HepG2 (cell line): ENCODE results near the gene AHNAK. TPM values are rescaled to one million over a fixed set of nuclear protein-coding genes. Genes with fewer than 3 reads are reported as not detected.

Experiments
- ATAC-seq: fragments of 200-7000 bp; cut with Tn5 transposase; 3 replicates; pipeline ENCODE4 v1.9.1; 2020; ENCODE audit warnings: mild to moderate bottlenecking, moderate library complexity
- BruUV-seq: library from RNA; stranded (reverse); fragments of 400-500 nt; replicated peaks from 2 replicates; lab custom pipeline; 2021; lab: Mats Ljungman, UMichigan
- CTCF ChIA-PET: fragments of 300-600 bp; formaldehyde crosslinking; extraction: SDS; loops from one replicate; lab custom pipeline; 2021; ENCODE audit warnings: low total read pairs, inconsistent platforms, low intra/inter-chr PET ratio; lab: Yijun Ruan, JAX
- POLR2A ChIA-PET: fragments of 350-600 bp; sonication (Branson Sonifier 250); formaldehyde crosslinking; loops from one replicate; lab custom pipeline; 2020; ENCODE audit warnings: antibody characterized with exemption, inconsistent platforms; lab: Yijun Ruan, JAX
- DNase-seq: peaks from one replicate; pipeline ENCODE4 v3.0.0-alpha.2; 2015; ENCODE audit warnings: low spot score
- FAIRE-seq: peaks from 3 replicates; lab custom pipeline; 2011; peaks lifted over from hg19 to GRCh38; lab: Jason Lieb, UNC
- H2AFZ ChIP-seq: one replicate; pipeline ENCODE4 v1.6.1; 2011; ENCODE audit warnings: low read length, inconsistent platforms
- H3K27ac ChIP-seq: fragments of 300-600 bp; 3 replicates; pipeline ENCODE4 v1.8.0; 2011; ENCODE audit warnings: mixed run types, mild to moderate bottlenecking, mixed read lengths, low read length, inconsistent platforms; ENCODE audit not compliant: insufficient read depth; ENCODE audit errors: extremely low read length
- H3K27me3 ChIP-seq, 2 experiments: fragments of 200-600 bp in 1 of 2; 2 replicates in 1 of 2; 3 replicates in 1 of 2; pipeline versions ENCODE4 v1.6.0 to v1.8.0; 2011; ENCODE audit warnings: low read length in 2 of 2, mild to moderate bottlenecking in 2 of 2, moderate library complexity in 2 of 2, inconsistent platforms in 1 of 2; ENCODE audit not compliant: insufficient read depth in 2 of 2, control insufficient read depth in 1 of 2
- H3K36me3 ChIP-seq, 2 experiments: fragments of 200-600 bp in 1 of 2; replicated peaks in 1 of 2; 2 replicates in 1 of 2; 3 replicates in 1 of 2; pipeline versions ENCODE4 v1.5.1 to v1.8.0; 2011; ENCODE audit warnings: low read length in 2 of 2, inconsistent platforms in 1 of 2; ENCODE audit not compliant: insufficient read depth in 2 of 2, control insufficient read depth in 1 of 2
- H3K4me1 ChIP-seq: 2 replicates; pipeline ENCODE4 v1.5.1; 2012; ENCODE audit warnings: low read length, inconsistent platforms; ENCODE audit not compliant: insufficient read depth
- H3K4me2 ChIP-seq: 2 replicates; pipeline ENCODE4 v1.6.0; 2011; ENCODE audit warnings: low read depth, low read length, inconsistent platforms
- H3K4me3 ChIP-seq, 3 experiments: fragments of 200-600 bp in 1 of 3; sonication (generic), shearing (Covaris generic) in 1 of 3; replicated peaks in 1 of 3; 2 replicates each; pipeline ENCODE4 v1.5.1; 2011 to 2016; ENCODE audit warnings: low read length in 3 of 3, inconsistent platforms in 2 of 3, low read depth in 2 of 3, mild to moderate bottlenecking in 2 of 3, control low read depth in 1 of 3, mixed read lengths in 1 of 3; ENCODE audit not compliant: insufficient read depth in 1 of 3
- H3K79me2 ChIP-seq: one replicate; pipeline ENCODE4 v1.6.1; 2011; ENCODE audit warnings: low read length, inconsistent platforms; ENCODE audit not compliant: insufficient read depth
- H3K9ac ChIP-seq: 2 replicates; pipeline ENCODE4 v1.6.0; 2011; ENCODE audit warnings: mild to moderate bottlenecking, low read depth, low read length, inconsistent platforms; ENCODE audit not compliant: insufficient read depth
- H3K9me3 ChIP-seq: 2 replicates; pipeline ENCODE4 v1.5.1; 2012; ENCODE audit warnings: mild to moderate bottlenecking, low read length
- H4K20me1 ChIP-seq: 2 replicates; pipeline ENCODE4 v1.6.0; 2011; ENCODE audit warnings: inconsistent platforms, mild to moderate bottlenecking, low read length, moderate library complexity; ENCODE audit not compliant: insufficient read depth
- ATRX ChIP-seq: sonication (generic); formaldehyde crosslinking; IDR thresholded peaks from 2 replicates; pipeline ENCODE4 v1.4.0; 2020; ENCODE audit warnings: missing genetic modification reagents, borderline replicate concordance
- LRRFIP1 ChIP-seq: sonication (generic); formaldehyde crosslinking; conservative IDR thresholded peaks from 2 replicates; pipeline ENCODE4 v1.4.0; 2020; ENCODE audit warnings: missing genetic modification reagents
- MIER2 ChIP-seq: IDR thresholded peaks from 2 replicates; pipeline ENCODE4 v1.6.1; 2016; ENCODE audit warnings: missing biosample characterization, missing genetic modification reagents
- NFE2L1 ChIP-seq: sonication (generic); formaldehyde crosslinking; IDR thresholded peaks from 2 replicates; pipeline ENCODE4 v1.4.0; 2020; ENCODE audit warnings: missing genetic modification reagents, mild to moderate bottlenecking, borderline replicate concordance
- SNAI1 ChIP-seq: sonication (generic); formaldehyde crosslinking; IDR thresholded peaks from 2 replicates; pipeline ENCODE4 v1.5.0; 2020; ENCODE audit warnings: mild to moderate bottlenecking, missing genetic modification reagents, borderline replicate concordance
- ZNF446 ChIP-seq: sonication (generic); formaldehyde crosslinking; IDR thresholded peaks from 2 replicates; pipeline ENCODE4 v1.5.0; 2020; ENCODE audit warnings: mild to moderate bottlenecking, missing genetic modification reagents
- WGBS: methylation state at CpG from one replicate; pipeline ENCODE4 v1.1.6; 2017; ENCODE audit warnings: low lambda C conversion rate; 5-methylcytosine and 5-hydroxymethylcytosine counted together
- in situ Hi-C: cut with HindIII; loops from 2 replicates; pipeline ENCODE4 v1.10.0; 2017; ENCODE audit warnings: low pct_unique_long_range_greater_than_20kb; ENCODE audit not compliant: extremely low pct_ligation_motif_present
- intact Hi-C: fragments of 100-400 bp; cut with micrococcal nuclease; formaldehyde crosslinking; loops from one replicate; pipeline ENCODE4 v1.10.0; 2022; ENCODE audit not compliant: unreplicated experiment
- polyA plus RNA-seq, 8 experiments: library from polyadenylated mRNA; depleted of rRNA in 3 of 8; stranded (reverse) in 7 of 8; unstranded in 1 of 8; fragments of >200 nt; fragmentation: Illumina TruSeq in 4 of 8; extraction: Trizol in 4 of 8; gene quantifications; 2 replicates each; pipeline versions ENCODE4 v1.2.1 to v1.2.3, GENCODE V29; 2011 to 2016; ENCODE audit warnings: low read depth in 4 of 8, missing spikeins in 1 of 8, mixed read lengths in 1 of 8; ENCODE audit not compliant: insufficient read depth in 1 of 8
- total RNA-seq, 5 experiments: library from RNA; depleted of rRNA; stranded (reverse); fragments of >200 nt; fragmentation: Illumina TruSeq; extraction: Trizol; gene quantifications; 2 replicates each; pipeline ENCODE4 v1.2.3, GENCODE V29; 2016; ENCODE audit warnings: low read depth in 1 of 5
- TF ChIP-seq, protein P1 (sequence below): sonication (generic); formaldehyde crosslinking; IDR thresholded peaks from 2 replicates; pipeline ENCODE4 v1.5.1; 2020; ENCODE audit warnings: missing genetic modification reagents, mild to moderate bottlenecking, borderline replicate concordance

Gene AHNAK
- total and polyA plus RNA-seq, 2 of the 13 experiments (the other 11 are each of a cell fraction or from before 2014, with no cell fraction given): 23.4 to 25.0 TPM

DNA sequence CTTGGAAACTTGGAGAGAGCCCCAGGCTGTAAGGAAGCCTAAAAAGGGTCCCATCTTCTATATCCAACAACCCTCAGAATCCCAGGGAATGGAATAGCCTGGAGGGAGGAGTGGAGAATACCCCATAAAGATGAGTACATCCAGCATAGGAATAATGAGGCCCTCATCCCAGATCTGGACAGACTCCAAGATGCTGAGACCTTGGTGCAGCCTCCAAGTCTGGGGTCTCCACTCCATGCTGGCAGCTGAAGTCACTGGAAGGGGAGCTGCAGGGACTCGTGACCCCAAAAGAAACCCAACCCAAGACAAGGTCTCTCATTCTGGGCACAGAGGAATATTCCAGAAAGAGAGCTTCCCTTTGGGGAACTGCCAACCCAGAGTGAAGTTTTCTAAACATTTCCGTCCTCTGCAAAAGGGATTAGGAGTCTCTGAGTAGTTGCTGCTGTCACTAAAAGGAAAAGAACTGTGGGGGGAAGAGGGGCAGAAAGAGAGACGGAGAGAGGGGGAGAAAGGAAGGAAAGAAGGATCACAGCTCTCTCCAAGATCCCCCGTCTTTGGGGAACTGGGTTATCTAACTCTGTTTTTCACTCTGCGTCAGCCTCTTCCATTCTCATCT lies 127.2 kb downstream of the AHNAK start:
- Histone ChIP-seq H3K9me3 (no peaks in the 10 kb centered on the region), H3K4me2 (no peak overlapping the region), H3K79me2 (no peaks in the 10 kb centered on the region), H3K27me3 (peaks cover 0 to 17% of the 10 kb centered on the region in 2 experiments; a peak in 3 of 5 replicates), H3K4me3 (no peak overlapping the region), H3K4me1 (peaks cover 30% of the 10 kb centered on the region), H2AFZ (no peak overlapping the region), H3K9ac (no peak overlapping the region), H4K20me1 (no peaks in the 10 kb centered on the region), H3K27ac (no peak overlapping the region), H3K36me3 (no peaks in the 10 kb centered on the region)
- in situ Hi-C loops (no loop called here), intact Hi-C loops (no loop called here)
- no TSS peak for BruUV-seq
- 36% methylated on average over 5 of the region's 5 CpGs for WGBS
- ChIA-PET POLR2A (no interaction called here), CTCF (no interaction called here)
- ATAC-seq (no peak), DNase-seq (no peak), FAIRE-seq (no peak)
- TF ChIP-seq, protein P1, sequence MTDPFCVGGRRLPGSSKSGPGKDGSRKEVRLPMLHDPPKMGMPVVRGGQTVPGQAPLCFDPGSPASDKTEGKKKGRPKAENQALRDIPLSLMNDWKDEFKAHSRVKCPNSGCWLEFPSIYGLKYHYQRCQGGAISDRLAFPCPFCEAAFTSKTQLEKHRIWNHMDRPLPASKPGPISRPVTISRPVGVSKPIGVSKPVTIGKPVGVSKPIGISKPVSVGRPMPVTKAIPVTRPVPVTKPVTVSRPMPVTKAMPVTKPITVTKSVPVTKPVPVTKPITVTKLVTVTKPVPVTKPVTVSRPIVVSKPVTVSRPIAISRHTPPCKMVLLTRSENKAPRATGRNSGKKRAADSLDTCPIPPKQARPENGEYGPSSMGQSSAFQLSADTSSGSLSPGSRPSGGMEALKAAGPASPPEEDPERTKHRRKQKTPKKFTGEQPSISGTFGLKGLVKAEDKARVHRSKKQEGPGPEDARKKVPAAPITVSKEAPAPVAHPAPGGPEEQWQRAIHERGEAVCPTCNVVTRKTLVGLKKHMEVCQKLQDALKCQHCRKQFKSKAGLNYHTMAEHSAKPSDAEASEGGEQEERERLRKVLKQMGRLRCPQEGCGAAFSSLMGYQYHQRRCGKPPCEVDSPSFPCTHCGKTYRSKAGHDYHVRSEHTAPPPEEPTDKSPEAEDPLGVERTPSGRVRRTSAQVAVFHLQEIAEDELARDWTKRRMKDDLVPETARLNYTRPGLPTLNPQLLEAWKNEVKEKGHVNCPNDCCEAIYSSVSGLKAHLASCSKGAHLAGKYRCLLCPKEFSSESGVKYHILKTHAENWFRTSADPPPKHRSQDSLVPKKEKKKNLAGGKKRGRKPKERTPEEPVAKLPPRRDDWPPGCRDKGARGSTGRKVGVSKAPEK (CRISPR knock-in tag): no peak
- no peak for TF ChIP-seq NFE2L1 (CRISPR knock-in tag)

DNA sequence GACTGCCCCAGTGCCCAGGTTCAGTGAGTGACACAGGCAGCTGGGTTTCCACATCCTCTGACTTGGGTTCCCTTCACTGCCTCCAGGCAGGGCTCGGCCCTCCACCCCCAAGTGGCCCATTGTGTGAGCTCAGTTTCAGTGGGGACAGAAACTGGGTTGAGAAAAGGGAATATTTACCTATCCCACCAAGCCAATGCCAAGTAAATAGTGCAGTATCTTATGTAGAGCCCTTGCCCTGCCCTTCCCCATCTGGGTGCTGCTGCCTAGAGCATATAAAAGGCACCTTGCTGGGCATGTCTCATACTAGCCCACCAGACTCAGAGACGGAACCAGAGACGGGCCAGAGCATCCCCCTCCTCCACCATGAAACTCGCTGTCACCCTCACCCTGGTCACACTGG lies 127.9 kb downstream of the AHNAK start, which contains the start of gene SCGB1A1:
SCGB1A1 (plus strand) TSS at position 301 of the 400 bp plus-strand sequence; CDS start at position 364, 63 bp downstream.
- no TSS peak for BruUV-seq
- intact Hi-C loops: no loop called here
- H3K27ac ChIP-seq: no peak within 1 kb of the TSS
- no peaks in the 10 kb centered on the region for H3K9me3 ChIP-seq
- no peak for FAIRE-seq
- H2AFZ ChIP-seq: no peak within 1 kb of the TSS
- H3K9ac ChIP-seq: no peak within 1 kb of the TSS
- DNase-seq: no peak
- no CpG with 5 or more reads among the region's 4 CpGs for WGBS
- H3K79me2 ChIP-seq: no peaks in the 10 kb centered on the region
- H3K27me3 ChIP-seq: peaks cover 0 to 20% of the 10 kb centered on the region in 2 experiments; a peak in 3 of 5 replicates
- no peaks in the 10 kb centered on the region for H4K20me1 ChIP-seq
- no peak within 1 kb of the TSS for H3K4me3 ChIP-seq
- ATAC-seq: no peak
- in situ Hi-C loops: no loop called here
- peaks cover 23% of the 10 kb centered on the region for H3K4me1 ChIP-seq
- TF ChIP-seq ZNF446 (CRISPR knock-in tag): no peak
- TF ChIP-seq ATRX: no peak
- no peak for TF ChIP-seq MIER2
- no peak for TF ChIP-seq SNAI1 (CRISPR knock-in tag)
- TF ChIP-seq LRRFIP1 (CRISPR knock-in tag): no peak
- no peak within 1 kb of the TSS for H3K4me2 ChIP-seq
- POLR2A ChIA-PET: no interaction called here
- CTCF ChIA-PET: no interaction called here
- no peaks in the 10 kb centered on the region for H3K36me3 ChIP-seq
